Kidney epithelial cell (primary cell): ENCODE measurements around the gene MYO3A. TPM values are rescaled to one million over a fixed set of nuclear protein-coding genes. Genes with fewer than 3 reads are reported as not detected.
"Not testable (repeated sequence)": the region's sequence is repeated elsewhere in the genome, so short reads cannot be mapped to it uniquely, and the experiment has no call there.

Experiments used
- DNase-seq: peaks from one replicate; pipeline ENCODE4 v3.0.0-alpha.2; 2010; ENCODE audit warnings: low read depth
- H3K27me3 ChIP-seq: 2 replicates; pipeline ENCODE4 v1.6.0; 2011; ENCODE audit warnings: low read length; ENCODE audit not compliant: control insufficient read depth, insufficient read depth
- H3K36me3 ChIP-seq: 2 replicates; pipeline ENCODE4 v1.5.1; 2011; ENCODE audit warnings: low read length; ENCODE audit not compliant: control insufficient read depth, insufficient read depth
- H3K4me3 ChIP-seq: 2 replicates; pipeline ENCODE4 v1.5.1; 2011; ENCODE audit warnings: low read depth, mild to moderate bottlenecking, control low read depth, low read length
- total RNA-seq: library from RNA; depleted of rRNA; stranded (reverse); fragments of >200 nt; gene quantifications from 2 replicates; pipeline ENCODE4 v1.2.3, GENCODE V29; 2015
- TF ChIP-seq, protein P1 (sequence below): IDR thresholded peaks from 2 replicates; pipeline ENCODE4 v1.5.1; 2011; ENCODE audit warnings: mild to moderate bottlenecking, moderate library complexity, low read length, control low read depth, inconsistent platforms; ENCODE audit not compliant: insufficient read depth, poor library complexity, severe bottlenecking

Gene MYO3A
- total RNA-seq, 1 donor from 2014 or later = 2.3 TPM

DNA sequence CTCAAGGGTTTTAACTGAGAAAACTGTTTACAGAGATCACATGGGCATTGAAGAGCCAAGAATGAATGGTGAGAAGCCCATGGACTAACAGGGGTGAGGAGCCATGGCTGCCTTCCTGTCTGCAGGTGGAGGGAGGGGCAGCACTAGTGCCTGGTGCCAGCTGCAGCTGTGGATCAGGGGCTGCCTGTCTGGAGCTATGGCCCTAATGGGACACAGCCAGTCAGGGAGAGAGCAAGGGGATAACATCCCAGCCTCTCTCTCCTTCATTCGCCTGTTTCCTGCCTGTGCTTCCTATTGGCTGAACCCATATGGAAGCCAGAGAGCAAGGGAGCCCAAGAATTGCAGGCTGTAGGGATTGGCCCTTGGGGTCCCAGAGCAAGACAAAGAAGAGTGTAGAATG, 156.7 kb downstream of the MYO3A start:
- DNase-seq = no peak
- TF ChIP-seq, protein P1, sequence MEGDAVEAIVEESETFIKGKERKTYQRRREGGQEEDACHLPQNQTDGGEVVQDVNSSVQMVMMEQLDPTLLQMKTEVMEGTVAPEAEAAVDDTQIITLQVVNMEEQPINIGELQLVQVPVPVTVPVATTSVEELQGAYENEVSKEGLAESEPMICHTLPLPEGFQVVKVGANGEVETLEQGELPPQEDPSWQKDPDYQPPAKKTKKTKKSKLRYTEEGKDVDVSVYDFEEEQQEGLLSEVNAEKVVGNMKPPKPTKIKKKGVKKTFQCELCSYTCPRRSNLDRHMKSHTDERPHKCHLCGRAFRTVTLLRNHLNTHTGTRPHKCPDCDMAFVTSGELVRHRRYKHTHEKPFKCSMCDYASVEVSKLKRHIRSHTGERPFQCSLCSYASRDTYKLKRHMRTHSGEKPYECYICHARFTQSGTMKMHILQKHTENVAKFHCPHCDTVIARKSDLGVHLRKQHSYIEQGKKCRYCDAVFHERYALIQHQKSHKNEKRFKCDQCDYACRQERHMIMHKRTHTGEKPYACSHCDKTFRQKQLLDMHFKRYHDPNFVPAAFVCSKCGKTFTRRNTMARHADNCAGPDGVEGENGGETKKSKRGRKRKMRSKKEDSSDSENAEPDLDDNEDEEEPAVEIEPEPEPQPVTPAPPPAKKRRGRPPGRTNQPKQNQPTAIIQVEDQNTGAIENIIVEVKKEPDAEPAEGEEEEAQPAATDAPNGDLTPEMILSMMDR = no peak
- Histone ChIP-seq H3K36me3 (no peaks in the 10 kb centered on the region), H3K27me3 (no peaks in the 10 kb centered on the region), H3K4me3 (no peak overlapping the region)

DNA sequence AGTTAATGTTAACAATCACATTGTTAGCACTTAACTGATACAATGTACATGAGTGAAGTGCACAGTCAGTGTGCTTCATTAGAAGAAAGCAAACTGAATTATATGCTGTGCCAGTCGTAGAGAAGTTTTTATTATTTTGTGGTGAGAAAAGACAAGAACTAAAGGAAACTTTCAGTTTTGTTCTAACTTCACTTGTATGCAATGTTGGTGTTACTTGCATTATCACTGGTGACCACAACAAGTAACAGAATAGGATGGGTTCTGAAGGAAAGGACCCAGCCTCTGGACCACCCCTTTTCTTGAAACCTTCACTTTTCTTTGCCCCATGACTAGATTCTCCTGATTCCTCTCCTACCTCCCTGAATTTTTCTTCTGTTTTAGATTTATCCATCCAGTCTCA, 159.2 kb downstream of the MYO3A start:
- H3K4me3 ChIP-seq = no peak overlapping the region
- no peaks in the 10 kb centered on the region for H3K36me3 ChIP-seq
- DNase-seq = no peak
- TF ChIP-seq, protein P1 = no peak
- H3K27me3 ChIP-seq = no peaks in the 10 kb centered on the region

DNA sequence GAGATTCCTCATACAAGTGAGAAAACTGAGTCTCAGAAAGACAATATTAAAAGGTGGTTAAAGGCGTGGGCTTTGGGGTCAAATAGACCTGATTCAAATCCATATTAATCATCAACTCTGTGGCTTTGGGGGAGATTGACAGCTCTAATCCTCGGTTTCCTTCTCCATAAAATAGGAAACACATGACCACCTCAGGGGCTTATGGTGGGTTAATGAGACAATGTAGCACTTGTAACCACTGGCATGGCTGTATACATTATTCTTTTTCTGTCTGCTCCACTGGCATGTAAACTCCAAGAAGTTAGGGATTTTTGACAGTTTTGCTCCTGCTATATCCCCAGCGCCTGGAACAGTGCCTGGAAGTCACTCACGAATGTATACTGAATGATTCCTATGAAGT, 161.8 kb downstream of the MYO3A start:
- DNase-seq = no peak
- TF ChIP-seq, protein P1 = no peak
- H3K36me3 ChIP-seq = no peaks in the 10 kb centered on the region
- H3K27me3 ChIP-seq = no peaks in the 10 kb centered on the region
- H3K4me3 ChIP-seq = no peak overlapping the region

DNA sequence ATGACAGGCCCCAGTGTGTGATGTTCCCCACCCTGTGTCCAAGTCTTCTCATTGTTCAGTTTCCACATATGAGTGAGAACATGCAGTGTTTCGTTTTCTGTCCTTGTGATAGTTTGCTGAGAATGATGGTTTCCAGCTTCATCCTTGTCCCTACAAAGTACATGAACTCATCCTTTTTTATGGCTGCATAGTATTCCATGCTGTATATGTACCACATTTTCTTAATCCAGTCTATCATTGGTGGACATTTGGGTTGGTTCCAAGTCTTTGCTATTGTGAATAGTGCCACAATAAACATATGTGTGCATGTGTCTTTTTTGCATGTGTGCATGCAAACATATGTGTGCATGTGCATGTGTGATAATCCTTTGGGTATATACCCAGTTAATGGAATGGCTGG, 163.5 kb downstream of the MYO3A start:
- not testable (repeated sequence) for DNase-seq, H3K4me3 ChIP-seq, H3K27me3 ChIP-seq, H3K36me3 ChIP-seq

DNA sequence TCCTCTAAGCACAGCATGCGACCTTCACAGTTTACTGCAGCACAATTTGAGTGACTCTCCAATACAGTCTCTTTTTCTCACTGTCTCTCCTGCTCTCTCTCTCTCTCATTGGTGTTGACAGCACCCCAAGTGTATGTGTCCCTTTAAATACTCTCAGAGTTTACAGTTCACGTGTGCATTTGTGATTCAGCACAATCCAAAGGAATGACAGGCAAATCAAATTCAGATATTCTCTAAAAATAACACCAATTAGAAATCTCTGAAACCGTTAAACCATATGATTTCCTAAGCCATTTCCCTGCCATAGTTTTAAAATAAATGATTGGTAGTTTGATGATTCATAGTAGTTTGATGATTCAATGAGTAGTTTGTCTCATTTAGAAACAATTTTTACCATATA, 178.5 kb downstream of the MYO3A start:
- H3K36me3 ChIP-seq = no peaks in the 10 kb centered on the region
- H3K27me3 ChIP-seq = no peaks in the 10 kb centered on the region
- H3K4me3 ChIP-seq = no peak overlapping the region
- no peak for DNase-seq
- TF ChIP-seq, protein P1 = no peak

DNA sequence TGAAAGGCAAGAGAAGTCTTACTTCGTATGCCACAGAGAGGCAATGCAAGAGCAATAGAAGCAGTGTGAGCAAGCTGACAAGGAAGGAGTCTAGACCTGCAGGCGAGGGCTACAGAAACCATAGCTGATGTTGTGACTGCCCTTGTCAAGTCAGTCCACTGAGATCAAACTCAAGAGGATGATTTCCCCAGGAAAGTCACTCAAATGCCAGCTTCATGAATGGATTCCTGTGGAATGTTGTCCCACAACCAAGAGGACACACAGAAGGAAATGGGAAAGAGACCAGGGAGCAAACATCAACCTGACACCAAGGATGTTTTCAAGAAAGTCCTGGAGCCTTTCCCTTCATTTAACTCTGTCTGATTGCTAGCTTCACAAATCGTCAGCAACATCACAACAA, 204.6 kb downstream of the MYO3A start:
- TF ChIP-seq, protein P1 = no peak
- H3K4me3 ChIP-seq = no peak overlapping the region
- DNase-seq = no peak
- H3K36me3 ChIP-seq = no peaks in the 10 kb centered on the region
- no peaks in the 10 kb centered on the region for H3K27me3 ChIP-seq
